Fibroblast of skin of left biceps (primary cell): ENCODE measurements around the gene HOXB8.

Source experiments
- DNase-seq, 2 experiments: peaks; one replicate each; pipeline ENCODE4 v3.0.0-alpha.2; 2013; ENCODE audit warnings: low read depth in 2 of 2

HOXB8 gene

GRCh38 chr17:48596000-48596734 is 18.9 kb downstream of the HOXB8 start:
- DNase-seq, result no peak

- no peak for DNase-seq
Observed at GRCh38 chr17:48595278-48595999, 19.7 kb downstream of the HOXB8 start.

GRCh38 chr17:48594538-48595277 is 20.4 kb downstream of the HOXB8 start:
- no peak for DNase-seq

- peak; percentile 92 to 94 for DNase-seq
Observed at GRCh38 chr17:48593840-48594537, 21.1 kb downstream of the HOXB8 start.

GRCh38 chr17:48593126-48593829 is 21.8 kb downstream of the HOXB8 start, which contains the start of gene HOXB5:
Gene HOXB5 (minus strand): TSS chr17:48593779. CDS start chr17:48593682, 97 bp downstream.
- no peak for DNase-seq

GRCh38 chr17:48592577-48592976 is 22.5 kb downstream of the HOXB8 start:
- no peak for DNase-seq

GRCh38 chr17:48592057-48592514 is 23.0 kb downstream of the HOXB8 start:
- no peak for DNase-seq

GRCh38 chr17:48591255-48592056 is 23.6 kb downstream of the HOXB8 start:
- no peak for DNase-seq

- no peak for DNase-seq
Observed at GRCh38 chr17:48590607-48591161, 24.4 kb downstream of the HOXB8 start.

- no peak for DNase-seq
Observed at GRCh38 chr17:48589831-48590606, 25.1 kb downstream of the HOXB8 start, which contains the start of gene HOXB3. Gene HOXB3 (minus strand): TSS chr17:48590241. CDS start chr17:48552474, 37,767 bp downstream.

- no peak for DNase-seq
Observed at GRCh38 chr17:48589060-48589830, 25.8 kb downstream of the HOXB8 start.

- DNase-seq, result no peak
Observed at GRCh38 chr17:48588528-48588927, 26.6 kb downstream of the HOXB8 start.

GRCh38 chr17:48588074-48588415 is 27.0 kb downstream of the HOXB8 start:
- no peak for DNase-seq

GRCh38 chr17:48587276-48588073 is 27.6 kb downstream of the HOXB8 start:
- no peak for DNase-seq

GRCh38 chr17:48586355-48587258 is 28.5 kb downstream of the HOXB8 start:
- DNase-seq, result no peak

GRCh38 chr17:48584223-48584741 is 30.8 kb downstream of the HOXB8 start:
- no peak for DNase-seq
